ENCODE measurements around the gene EEPD1.

EEPD1 gene

GRCh38 chr7:36190447-36191291, 37.6 kb downstream of the EEPD1 start:
- no peak for DNase-seq (ENCODE audit: low read depth)

- no peak for DNase-seq (ENCODE audit: low read depth)
Measured at GRCh38 chr7:36191292-36191920, 38.4 kb downstream of the EEPD1 start.

- DNase-seq (ENCODE audit: low read depth): no peak
Measured at GRCh38 chr7:36192053-36192824, 39.2 kb downstream of the EEPD1 start.

- no peak for DNase-seq (ENCODE audit: low read depth)
Measured at GRCh38 chr7:36192877-36193276, 39.8 kb downstream of the EEPD1 start.

- no peak for DNase-seq (ENCODE audit: low read depth)
Measured at GRCh38 chr7:36198854-36199266, 45.8 kb downstream of the EEPD1 start.

GRCh38 chr7:36199329-36199728, 46.3 kb downstream of the EEPD1 start:
- DNase-seq (ENCODE audit: low read depth): no peak

- no peak for DNase-seq (ENCODE audit: low read depth)
Measured at GRCh38 chr7:36201122-36201723, 48.2 kb downstream of the EEPD1 start.

- DNase-seq (ENCODE audit: low read depth): no peak
Measured at GRCh38 chr7:36202398-36202797, 49.3 kb downstream of the EEPD1 start.

GRCh38 chr7:36203071-36203790, 50.2 kb downstream of the EEPD1 start:
- DNase-seq (ENCODE audit: low read depth): no peak

GRCh38 chr7:36204044-36204663, 51.1 kb downstream of the EEPD1 start:
- DNase-seq (ENCODE audit: low read depth): no peak

- no peak for DNase-seq (ENCODE audit: low read depth)
Measured at GRCh38 chr7:36204929-36205635, 52.0 kb downstream of the EEPD1 start.

- DNase-seq (ENCODE audit: low read depth): no peak
Measured at GRCh38 chr7:36205803-36206202, 52.7 kb downstream of the EEPD1 start.

- no peak for DNase-seq (ENCODE audit: low read depth)
Measured at GRCh38 chr7:36207451-36208291, 54.6 kb downstream of the EEPD1 start.

GRCh38 chr7:36208426-36208825, 55.4 kb downstream of the EEPD1 start:
- DNase-seq (ENCODE audit: low read depth): no peak

GRCh38 chr7:36208997-36209813, 56.2 kb downstream of the EEPD1 start:
- no peak for DNase-seq (ENCODE audit: low read depth)

- DNase-seq (ENCODE audit: low read depth): no peak
Measured at GRCh38 chr7:36209814-36210183, 56.7 kb downstream of the EEPD1 start.

- DNase-seq (ENCODE audit: low read depth): no peak
Measured at GRCh38 chr7:36210291-36210922, 57.4 kb downstream of the EEPD1 start.

All from stimulated activated CD8-positive, alpha-beta memory T cell treated with anti-CD3 and anti-CD28 coated beads, Interleukin-15, amount 100 ng/mL, for 24 hours (primary cell).